Natural killer cell (primary cell): ENCODE data around the gene IKZF1. TPM values are rescaled to one million over a fixed set of nuclear protein-coding genes. Genes with fewer than 3 reads are reported as not detected.
"Not testable (repeated sequence)": the region's sequence is repeated elsewhere in the genome, so short reads cannot be mapped to it uniquely, and the experiment has no call there.

ENCODE experiments used
- ATAC-seq, 3 donors: fragments of 150-1000 bp in 2 of 3; fragments of 200-7000 bp in 1 of 3; cut with Tn5 transposase; 1 replicate in 1 of 3; 2 replicates in 2 of 3; pipeline ENCODE4 v1.10.0; 2021; ENCODE audit warnings: mild to moderate bottlenecking in 2 of 3, moderate library complexity in 2 of 3
- DNase-seq, 2 donors: peaks; one replicate each; pipeline versions ENCODE4 v3.0.0 to v3.0.0-alpha.2; 2013 to 2021; ENCODE audit warnings: mixed read lengths in 1 of 2
- H3K27ac ChIP-seq: one replicate; pipeline ENCODE4 v1.5.1; 2013; ENCODE audit warnings: mild to moderate bottlenecking, low read length
- H3K27me3 ChIP-seq: one replicate; pipeline ENCODE4 v1.6.1; 2013; ENCODE audit warnings: low read length; ENCODE audit not compliant: control insufficient read depth, insufficient read depth
- H3K36me3 ChIP-seq: one replicate; pipeline ENCODE4 v1.6.1; 2013; ENCODE audit warnings: low read length; ENCODE audit not compliant: control insufficient read depth, insufficient read depth
- H3K4me1 ChIP-seq: one replicate; pipeline ENCODE4 v1.6.1; 2013; ENCODE audit warnings: low read length; ENCODE audit not compliant: control insufficient read depth, insufficient read depth
- H3K4me3 ChIP-seq: one replicate; pipeline ENCODE4 v1.5.1; 2013; ENCODE audit warnings: low read length
- H3K9me3 ChIP-seq: one replicate; pipeline ENCODE4 v1.6.1; 2013; ENCODE audit warnings: low read length; ENCODE audit not compliant: control insufficient read depth, insufficient read depth
- H3K27ac Mint-ChIP-seq, 2 donors: one replicate each; pipeline ENCODE4 v1.8.0; 2022; ENCODE audit warnings: mild to moderate bottlenecking in 2 of 2, mixed read lengths in 2 of 2, moderate library complexity in 1 of 2
- H3K27me3 Mint-ChIP-seq, 2 donors: one replicate each; pipeline ENCODE4 v1.8.0; 2022; ENCODE audit warnings: low read depth in 2 of 2, mixed read lengths in 2 of 2
- H3K36me3 Mint-ChIP-seq: one replicate; pipeline ENCODE4 v1.8.0; 2022; ENCODE audit warnings: mixed read lengths
- H3K4me1 Mint-ChIP-seq, 2 donors: one replicate each; pipeline ENCODE4 v1.8.0; 2022; ENCODE audit warnings: mixed read lengths in 2 of 2
- H3K4me3 Mint-ChIP-seq: one replicate; pipeline ENCODE4 v1.8.0; 2022; ENCODE audit warnings: mild to moderate bottlenecking, moderate library complexity, mixed read lengths
- H3K9me3 Mint-ChIP-seq, 2 donors: one replicate each; pipeline ENCODE4 v1.8.0; 2022; ENCODE audit warnings: mixed read lengths in 2 of 2
- CTCF ChIP-seq: fragments of 200-600 bp; IDR thresholded peaks from one replicate; pipeline ENCODE4 v1.8.0; 2022; ENCODE audit warnings: antibody characterized with exemption
- WGBS: methylation state at CpG from one replicate; pipeline ENCODE4 v1.1.7; 2013; ENCODE audit warnings: missing lambda C conversion rate; ENCODE audit not compliant: insufficient coverage; 5-methylcytosine and 5-hydroxymethylcytosine counted together
- intact Hi-C: fragments of 100-400 bp; cut with micrococcal nuclease; formaldehyde crosslinking; loops from one replicate; pipeline ENCODE4 v1.14.2; 2022
- total RNA-seq, 4 donors: library from RNA; stranded (reverse); fragments of 120-200 nt in 1 of 4; gene quantifications; one replicate each; pipeline versions ENCODE4 v1.2.3 to v1.2.4, GENCODE V29; 2013 to 2022

The IKZF1 gene
- total RNA-seq, 3 donors from 2014 or later (not counting 1 experiment from before 2014, with no cell fraction given), result 294 to 391 (median 350) TPM

GRCh38 chr7:50336894-50337703 lies 32.6 kb downstream of the IKZF1 start:
- H3K4me1 Mint-ChIP-seq, result peaks cover 19 to 39% of the 10 kb centered on the region in 2 donors

GRCh38 chr7:50339472-50339871 lies 35.0 kb downstream of the IKZF1 start:
- H3K27me3 ChIP-seq, H3K9me3 Mint-ChIP-seq, H3K36me3 ChIP-seq, ATAC-seq, H3K4me3 ChIP-seq, intact Hi-C loops, H3K36me3 Mint-ChIP-seq, H3K27me3 Mint-ChIP-seq, H3K27ac Mint-ChIP-seq, H3K9me3 ChIP-seq, DNase-seq: not testable (repeated sequence)
- peak overlapping the region; percentile 66 for H3K4me3 Mint-ChIP-seq
- Histone ChIP-seq H3K27ac (peak overlapping the region; percentile 91), H3K4me1 (peaks cover 85% of the 10 kb centered on the region)
- 72% methylated on average over 7 of the region's 7 CpGs for WGBS
- peaks cover 35 to 56% of the 10 kb centered on the region in 2 donors for H3K4me1 Mint-ChIP-seq

More at GRCh38 chr7:50336894-50337703, 32.6 kb downstream of the IKZF1 start:
- Mint-ChIP-seq H3K27ac (no peak overlapping the region), H3K4me3 (no peak overlapping the region), H3K9me3 (no peaks in the 10 kb centered on the region), H3K27me3 (no peaks in the 10 kb centered on the region), H3K36me3 (no peaks in the 10 kb centered on the region)
- 65% methylated on average over 15 of the region's 15 CpGs for WGBS
- no peak for ATAC-seq
- H3K4me3 ChIP-seq, result no peak overlapping the region
- no peaks in the 10 kb centered on the region for H3K27me3 ChIP-seq
- intact Hi-C loops, result loop anchor here (2.0 kb wide), 1 partner anchor 14 kb away; no protein-coding TSS in a partner anchor
- peak overlapping the region; percentile 91 for H3K27ac ChIP-seq
- no peak for TF ChIP-seq CTCF
- peak in 1 of 2 donors; percentile 79 for DNase-seq
- H3K9me3 ChIP-seq, result no peaks in the 10 kb centered on the region
- H3K36me3 ChIP-seq, result peaks cover 2% of the 10 kb centered on the region
- H3K4me1 ChIP-seq, result peaks cover 88% of the 10 kb centered on the region

GRCh38 chr7:50339990-50340500 lies 35.5 kb downstream of the IKZF1 start:
- Histone ChIP-seq H3K27ac (peak overlapping the region; percentile 91), H3K27me3 (no peaks in the 10 kb centered on the region), H3K4me3 (no peak overlapping the region), H3K36me3 (peaks cover 11% of the 10 kb centered on the region), H3K9me3 (no peaks in the 10 kb centered on the region), H3K4me1 (peaks cover 79% of the 10 kb centered on the region)
- no peak for TF ChIP-seq CTCF
- DNase-seq, result peak; percentile 55 to 83
- ATAC-seq, result peak; percentile 28 to 57 (median 48)
- Mint-ChIP-seq H3K27me3 (no peaks in the 10 kb centered on the region), H3K27ac (no peak overlapping the region), H3K4me3 (peak overlapping the region; percentile 66), H3K36me3 (peaks cover 7% of the 10 kb centered on the region), H3K4me1 (peaks cover 37 to 59% of the 10 kb centered on the region in 2 donors), H3K9me3 (no peaks in the 10 kb centered on the region)
- intact Hi-C loops, result no loop called here
- 3% methylated on average over 7 of the region's 7 CpGs for WGBS

- H3K27me3 ChIP-seq, result no peaks in the 10 kb centered on the region
- Mint-ChIP-seq H3K27me3 (no peaks in the 10 kb centered on the region), H3K9me3 (no peaks in the 10 kb centered on the region), H3K4me1 (peaks cover 54 to 75% of the 10 kb centered on the region in 2 donors), H3K27ac (no peak overlapping the region), H3K4me3 (peak overlapping the region; percentile 86), H3K36me3 (peaks cover 7% of the 10 kb centered on the region)
- H3K4me3 ChIP-seq, result no peak overlapping the region
- peak overlapping the region; percentile 82 for H3K27ac ChIP-seq
- intact Hi-C loops, result loop anchor here (1.0 kb wide), 2 partner anchors 9 kb away; no protein-coding TSS in a partner anchor
- peaks cover 78% of the 10 kb centered on the region for H3K4me1 ChIP-seq
- no peaks in the 10 kb centered on the region for H3K9me3 ChIP-seq
- ATAC-seq (no peak), DNase-seq (peak in 1 of 2 donors; percentile 61)
- H3K36me3 ChIP-seq, result peaks cover 16% of the 10 kb centered on the region
- no CpG with 5 or more reads among the region's 1 CpG for WGBS
- no peak for TF ChIP-seq CTCF
Measured at GRCh38 chr7:50341724-50342123, 37.2 kb downstream of the IKZF1 start.
